HL-60 (cell line): ENCODE results near the gene TPM1.

ENCODE experiments used
- CTCF ChIP-seq: IDR thresholded peaks from one replicate; pipeline ENCODE4 v1.5.1; 2011; ENCODE audit warnings: low read length, control low read depth, inconsistent platforms; ENCODE audit not compliant: insufficient read depth
- GABPA ChIP-seq: IDR thresholded peaks from 2 replicates; pipeline ENCODE4 v1.6.1; 2012; ENCODE audit warnings: low read depth
- POLR2AphosphoS5 ChIP-seq: IDR thresholded peaks from 2 replicates; pipeline ENCODE4 v1.6.1; 2012; ENCODE audit warnings: low read depth
- SPI1 ChIP-seq: IDR thresholded peaks from 2 replicates; pipeline ENCODE4 v1.6.1; 2012; ENCODE audit warnings: low read depth, mild to moderate bottlenecking, borderline replicate concordance
- TF ChIP-seq, protein P1 (sequence below): IDR thresholded peaks from 2 replicates; pipeline ENCODE4 v1.6.1; 2012; ENCODE audit warnings: low read depth; ENCODE audit not compliant: insufficient replicate concordance

DNA sequence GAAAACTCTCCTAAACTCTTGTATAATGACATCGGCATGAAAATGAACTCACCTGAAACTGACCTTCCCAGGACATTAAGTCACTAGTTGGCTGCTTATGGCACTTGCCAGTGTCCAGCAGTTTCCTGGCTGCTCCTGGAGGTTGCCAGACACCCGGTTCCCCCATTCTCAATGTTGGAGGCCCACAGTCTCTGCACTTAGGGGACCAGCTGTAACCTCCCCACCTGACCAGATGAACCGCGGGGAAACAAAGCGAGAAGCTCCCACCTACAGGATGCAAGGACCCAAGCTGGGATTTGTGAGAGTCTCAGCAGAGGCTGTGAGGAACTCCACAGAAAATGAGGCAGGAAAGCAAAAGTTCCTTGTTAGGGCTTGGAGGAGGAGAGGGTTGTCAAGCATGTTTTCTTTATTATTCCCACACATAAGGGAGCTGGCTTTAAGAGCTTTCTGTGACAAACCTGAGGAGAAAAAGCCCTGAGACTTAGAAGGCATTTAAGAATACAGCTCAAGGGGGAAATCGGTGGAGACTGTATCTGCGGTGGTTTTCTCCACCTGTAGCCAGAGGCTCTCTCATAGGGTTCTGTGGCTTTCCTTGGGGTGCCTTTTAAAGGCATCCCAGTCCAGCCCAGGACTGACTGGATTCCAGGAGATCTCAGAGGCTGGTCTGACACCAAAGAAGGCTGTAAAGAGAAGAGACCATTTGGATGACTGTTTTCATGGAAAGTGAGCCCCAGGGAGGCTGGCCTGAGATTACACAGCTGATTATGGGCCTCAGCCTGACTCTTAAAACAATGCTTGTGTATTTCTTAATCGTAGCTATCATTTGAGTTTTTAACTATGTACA lies 4.6 kb downstream of the TPM1 start:
- TF ChIP-seq CTCF (no peak), POLR2AphosphoS5 (no peak), GABPA (no peak), SPI1 (no peak)
- TF ChIP-seq, protein P1, sequence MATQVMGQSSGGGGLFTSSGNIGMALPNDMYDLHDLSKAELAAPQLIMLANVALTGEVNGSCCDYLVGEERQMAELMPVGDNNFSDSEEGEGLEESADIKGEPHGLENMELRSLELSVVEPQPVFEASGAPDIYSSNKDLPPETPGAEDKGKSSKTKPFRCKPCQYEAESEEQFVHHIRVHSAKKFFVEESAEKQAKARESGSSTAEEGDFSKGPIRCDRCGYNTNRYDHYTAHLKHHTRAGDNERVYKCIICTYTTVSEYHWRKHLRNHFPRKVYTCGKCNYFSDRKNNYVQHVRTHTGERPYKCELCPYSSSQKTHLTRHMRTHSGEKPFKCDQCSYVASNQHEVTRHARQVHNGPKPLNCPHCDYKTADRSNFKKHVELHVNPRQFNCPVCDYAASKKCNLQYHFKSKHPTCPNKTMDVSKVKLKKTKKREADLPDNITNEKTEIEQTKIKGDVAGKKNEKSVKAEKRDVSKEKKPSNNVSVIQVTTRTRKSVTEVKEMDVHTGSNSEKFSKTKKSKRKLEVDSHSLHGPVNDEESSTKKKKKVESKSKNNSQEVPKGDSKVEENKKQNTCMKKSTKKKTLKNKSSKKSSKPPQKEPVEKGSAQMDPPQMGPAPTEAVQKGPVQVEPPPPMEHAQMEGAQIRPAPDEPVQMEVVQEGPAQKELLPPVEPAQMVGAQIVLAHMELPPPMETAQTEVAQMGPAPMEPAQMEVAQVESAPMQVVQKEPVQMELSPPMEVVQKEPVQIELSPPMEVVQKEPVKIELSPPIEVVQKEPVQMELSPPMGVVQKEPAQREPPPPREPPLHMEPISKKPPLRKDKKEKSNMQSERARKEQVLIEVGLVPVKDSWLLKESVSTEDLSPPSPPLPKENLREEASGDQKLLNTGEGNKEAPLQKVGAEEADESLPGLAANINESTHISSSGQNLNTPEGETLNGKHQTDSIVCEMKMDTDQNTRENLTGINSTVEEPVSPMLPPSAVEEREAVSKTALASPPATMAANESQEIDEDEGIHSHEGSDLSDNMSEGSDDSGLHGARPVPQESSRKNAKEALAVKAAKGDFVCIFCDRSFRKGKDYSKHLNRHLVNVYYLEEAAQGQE, result no peak
